Vagina (tissue), 2 donors: ENCODE measurements around the gene DDI2. TPM values are rescaled to one million over a fixed set of nuclear protein-coding genes. Genes with fewer than 3 reads are reported as not detected.

Source experiments
- DNase-seq, 2 donors: peaks; one replicate each; pipeline ENCODE4 v3.0.0-alpha.2; 2017; ENCODE audit errors: extremely low spot score in 2 of 2
- H3K27ac ChIP-seq: fragments of 200-600 bp; sonication (generic); one replicate; pipeline ENCODE4 v1.5.1; 2019
- H3K27me3 ChIP-seq: fragments of 200-600 bp; sonication (generic); one replicate; pipeline ENCODE4 v1.5.1; 2019
- H3K36me3 ChIP-seq, 2 donors: fragments of 200-600 bp; sonication (generic); one replicate each; pipeline ENCODE4 v1.5.1; 2017 to 2019
- H3K4me1 ChIP-seq: fragments of 200-600 bp; sonication (generic); one replicate; pipeline ENCODE4 v1.5.1; 2019
- H3K4me3 ChIP-seq, 2 donors: fragments of 200-600 bp; sonication (generic); 1 replicate in 1 of 2; 2 replicates in 1 of 2; pipeline ENCODE4 v1.5.1; 2016 to 2019
- H3K9me3 ChIP-seq: fragments of 200-600 bp; sonication (generic); one replicate; pipeline ENCODE4 v1.5.1; 2019
- POLR2A ChIP-seq, 2 donors: fragments of 450-650 bp; IDR thresholded peaks; one replicate each; pipeline ENCODE4 v1.6.1; 2017; ENCODE audit warnings: antibody characterized with exemption in 2 of 2, mild to moderate bottlenecking in 2 of 2, moderate library complexity in 2 of 2
- POLR2AphosphoS5 ChIP-seq, 2 donors: sonication (generic); formaldehyde crosslinking; IDR thresholded peaks; one replicate each; pipeline ENCODE4 v1.9.0; 2017; ENCODE audit warnings: antibody characterized with exemption in 2 of 2, mild to moderate bottlenecking in 2 of 2, low read depth in 1 of 2; ENCODE audit not compliant: insufficient read depth in 1 of 2
- intact Hi-C: fragments of 100-400 bp; cut with DNase I; formaldehyde crosslinking; loops from one replicate; pipeline ENCODE4 v1.15.1; 2023
- total RNA-seq: library from RNA; depleted of rRNA; stranded (reverse); fragments of >200 nt; gene quantifications from one replicate; pipeline ENCODE4 v1.2.3, GENCODE V29; 2016
- TF ChIP-seq, protein P1 (sequence below), 3 experiments: fragments of 450-650 bp in 2 of 3; fragments of 200-600 bp in 1 of 3; sonication (generic) in 1 of 3; IDR thresholded peaks; one replicate each; pipeline ENCODE4 v1.5.1; 2017 to 2019; ENCODE audit warnings: antibody characterized with exemption in 3 of 3, mild to moderate bottlenecking in 2 of 3, moderate library complexity in 2 of 3

Gene DDI2
- total RNA-seq, 1 donor from 2014 or later, result 59.2 TPM

DNA sequence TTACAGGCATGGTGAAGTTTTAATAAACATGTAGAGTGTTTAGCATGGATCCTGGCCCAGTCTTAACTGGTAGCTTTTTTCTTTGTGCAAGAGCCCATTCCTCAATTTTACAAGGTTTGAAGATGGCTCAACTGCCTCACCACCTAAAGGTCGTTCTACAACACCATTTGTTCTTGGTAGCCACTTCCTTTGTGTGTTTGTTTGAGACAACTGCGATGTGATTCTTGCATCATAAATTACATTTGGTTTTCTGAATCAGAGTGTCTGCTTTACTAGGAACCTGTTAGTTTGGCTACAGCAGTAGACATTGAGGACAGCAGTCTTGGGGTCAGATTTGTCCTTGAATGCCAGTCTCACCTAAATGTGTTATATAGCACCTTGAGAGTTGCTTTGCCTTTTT lies 70.2 kb downstream of the DDI2 start:
- Histone ChIP-seq H3K27ac (no peak overlapping the region), H3K9me3 (no peaks in the 10 kb centered on the region), H3K4me1 (peaks cover 58% of the 10 kb centered on the region), H3K4me3 (no peak overlapping the region), H3K27me3 (no peaks in the 10 kb centered on the region), H3K36me3 (no peaks in the 10 kb centered on the region)
- no peak for TF ChIP-seq POLR2A (IDR thresholded peaks at IDR 0.05)
- intact Hi-C loops, result no loop called here
- no peak for DNase-seq

DNA sequence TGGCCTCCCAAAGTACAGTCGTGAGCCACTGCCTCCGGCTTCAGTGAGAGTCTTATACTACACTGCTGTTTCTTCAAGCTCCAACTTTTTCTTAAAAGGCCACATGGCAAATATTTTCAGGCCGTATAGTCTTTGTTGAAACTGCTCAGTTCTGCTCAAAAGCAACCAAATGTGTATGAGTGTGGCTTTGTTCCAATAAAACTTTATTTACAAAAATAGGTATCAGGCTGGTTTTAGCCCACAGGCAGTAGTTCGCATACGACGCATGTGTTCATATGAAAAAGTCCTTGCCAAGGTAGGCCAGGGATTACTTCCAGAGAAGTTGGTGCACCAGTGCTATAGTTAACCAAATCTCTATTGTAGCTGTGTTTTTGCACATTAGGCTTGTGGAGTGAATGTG lies 73.1 kb downstream of the DDI2 start:
- H3K27ac ChIP-seq, result no peak overlapping the region

DNA sequence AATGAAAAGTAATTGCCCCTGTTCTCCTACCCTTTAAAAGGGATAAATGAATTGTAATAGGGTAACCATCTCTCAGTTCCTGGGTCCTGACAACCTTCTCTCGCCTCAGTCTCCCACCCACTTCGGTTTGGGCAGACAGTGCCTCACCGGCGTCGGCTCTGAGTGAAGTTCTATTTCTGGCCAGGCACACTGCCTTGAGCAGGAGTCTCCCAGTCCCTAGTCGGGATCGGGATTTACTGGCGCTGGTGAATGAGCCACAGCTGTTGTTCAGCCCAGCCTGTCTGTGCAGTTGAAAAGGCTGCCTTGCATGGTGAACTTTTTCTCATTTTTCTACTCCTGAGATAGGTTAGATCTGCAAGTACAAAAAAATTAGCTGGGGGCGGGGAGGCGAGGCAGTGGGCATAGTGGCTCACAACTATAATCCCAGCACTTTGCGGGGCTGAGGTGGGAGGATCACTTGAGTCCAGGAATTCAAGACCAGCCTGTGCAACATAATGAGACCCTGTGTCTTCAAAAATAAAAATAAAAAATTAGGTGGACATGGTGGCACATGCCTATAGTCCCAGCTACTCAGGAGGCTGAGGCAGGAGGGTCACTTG lies 74.3 kb downstream of the DDI2 start:
- Histone ChIP-seq H3K36me3 (no peaks in the 10 kb centered on the region), H3K4me3 (no peak overlapping the region), H3K27me3 (no peaks in the 10 kb centered on the region), H3K9me3 (no peaks in the 10 kb centered on the region), H3K27ac (peak overlapping the region; percentile 39), H3K4me1 (peaks cover 60% of the 10 kb centered on the region)
- intact Hi-C loops, result no loop called here
- TF ChIP-seq POLR2A (IDR thresholded peaks at IDR 0.05) (no peak), POLR2AphosphoS5 (IDR thresholded peaks at IDR 0.05; ENCODE audit: insufficient read depth in 1 of 2, low read depth in 1 of 2) (no peak)
- TF ChIP-seq, protein P1, sequence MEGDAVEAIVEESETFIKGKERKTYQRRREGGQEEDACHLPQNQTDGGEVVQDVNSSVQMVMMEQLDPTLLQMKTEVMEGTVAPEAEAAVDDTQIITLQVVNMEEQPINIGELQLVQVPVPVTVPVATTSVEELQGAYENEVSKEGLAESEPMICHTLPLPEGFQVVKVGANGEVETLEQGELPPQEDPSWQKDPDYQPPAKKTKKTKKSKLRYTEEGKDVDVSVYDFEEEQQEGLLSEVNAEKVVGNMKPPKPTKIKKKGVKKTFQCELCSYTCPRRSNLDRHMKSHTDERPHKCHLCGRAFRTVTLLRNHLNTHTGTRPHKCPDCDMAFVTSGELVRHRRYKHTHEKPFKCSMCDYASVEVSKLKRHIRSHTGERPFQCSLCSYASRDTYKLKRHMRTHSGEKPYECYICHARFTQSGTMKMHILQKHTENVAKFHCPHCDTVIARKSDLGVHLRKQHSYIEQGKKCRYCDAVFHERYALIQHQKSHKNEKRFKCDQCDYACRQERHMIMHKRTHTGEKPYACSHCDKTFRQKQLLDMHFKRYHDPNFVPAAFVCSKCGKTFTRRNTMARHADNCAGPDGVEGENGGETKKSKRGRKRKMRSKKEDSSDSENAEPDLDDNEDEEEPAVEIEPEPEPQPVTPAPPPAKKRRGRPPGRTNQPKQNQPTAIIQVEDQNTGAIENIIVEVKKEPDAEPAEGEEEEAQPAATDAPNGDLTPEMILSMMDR (IDR thresholded peaks at IDR 0.05), result no peak
- DNase-seq, result no peak

More for the DNA sequence above, 73.1 kb downstream of the DDI2 start:
- Histone ChIP-seq H3K9me3 (no peaks in the 10 kb centered on the region), H3K27me3 (no peaks in the 10 kb centered on the region), H3K4me3 (no peak overlapping the region), H3K36me3 (no peaks in the 10 kb centered on the region), H3K4me1 (peaks cover 65% of the 10 kb centered on the region)
- TF ChIP-seq POLR2A (IDR thresholded peaks at IDR 0.05), result no peak
- TF ChIP-seq, protein P1 (IDR thresholded peaks at IDR 0.05), result no peak
- no peak for TF ChIP-seq POLR2AphosphoS5 (IDR thresholded peaks at IDR 0.05; ENCODE audit: insufficient read depth in 1 of 2, low read depth in 1 of 2)
- intact Hi-C loops, result no loop called here
- DNase-seq, result no peak

DNA sequence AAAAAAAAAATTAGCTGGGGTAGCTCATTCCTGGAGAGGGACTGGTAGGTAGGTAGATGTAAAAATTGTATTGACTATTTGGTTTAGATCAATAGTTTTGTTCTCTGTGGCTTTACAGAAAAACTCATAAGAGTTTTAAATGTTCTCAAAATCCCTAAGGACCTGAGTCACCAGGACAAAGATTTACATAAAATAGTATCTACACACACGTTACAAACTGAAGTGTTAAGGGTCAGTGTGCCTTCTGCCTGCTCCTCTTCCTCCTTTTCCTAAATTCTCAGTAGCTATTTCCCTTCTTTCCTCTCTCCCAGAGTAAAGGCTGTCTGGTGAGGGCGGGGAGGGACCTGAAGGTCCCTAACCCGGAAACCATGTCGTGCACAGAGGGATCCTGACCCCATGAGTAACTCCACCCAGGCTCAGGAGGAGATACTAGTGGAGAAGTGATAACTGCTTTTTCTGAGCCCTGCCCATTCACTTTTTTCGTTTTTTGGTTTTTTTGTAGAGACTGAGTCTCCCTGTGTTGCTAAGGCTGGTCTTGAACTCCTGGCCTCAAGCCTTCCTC lies 74.9 kb downstream of the DDI2 start:
- Histone ChIP-seq H3K27me3 (no peaks in the 10 kb centered on the region), H3K4me3 (no peak overlapping the region), H3K27ac (peak overlapping the region; percentile 39), H3K9me3 (no peaks in the 10 kb centered on the region), H3K36me3 (no peaks in the 10 kb centered on the region), H3K4me1 (peaks cover 58% of the 10 kb centered on the region)
- no peak for DNase-seq
- TF ChIP-seq POLR2AphosphoS5 (IDR thresholded peaks at IDR 0.05; ENCODE audit: insufficient read depth in 1 of 2, low read depth in 1 of 2) (no peak), POLR2A (IDR thresholded peaks at IDR 0.05) (no peak)
- TF ChIP-seq, protein P1 (IDR thresholded peaks at IDR 0.05), result no peak
- intact Hi-C loops, result no loop called here

DNA sequence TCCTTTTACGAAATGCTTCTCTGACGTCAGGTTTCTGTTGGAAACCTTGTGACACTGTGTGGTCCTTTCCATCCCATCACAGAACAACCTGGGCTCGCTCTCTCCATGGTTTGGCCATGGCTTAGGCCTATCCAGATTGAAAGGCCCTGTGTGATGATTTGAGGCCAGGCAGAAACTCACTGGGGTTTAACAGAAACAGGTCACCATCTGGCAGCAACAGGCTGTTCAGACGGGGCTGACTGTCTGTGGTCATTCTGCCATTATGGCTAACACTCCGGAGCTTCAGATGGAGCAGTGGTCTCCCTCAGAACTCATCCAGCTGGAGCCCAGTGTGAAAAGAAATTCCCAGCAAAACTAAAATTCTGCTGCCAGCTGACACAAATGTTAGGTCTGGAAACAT lies 76.1 kb downstream of the DDI2 start:
- Histone ChIP-seq H3K27me3 (no peaks in the 10 kb centered on the region), H3K4me3 (no peak overlapping the region), H3K27ac (no peak overlapping the region), H3K36me3 (no peaks in the 10 kb centered on the region), H3K9me3 (no peaks in the 10 kb centered on the region), H3K4me1 (peaks cover 50% of the 10 kb centered on the region)
- DNase-seq, result no peak
- TF ChIP-seq, protein P1 (IDR thresholded peaks at IDR 0.05), result no peak
- TF ChIP-seq POLR2A (IDR thresholded peaks at IDR 0.05), result no peak
- no peak for TF ChIP-seq POLR2AphosphoS5 (IDR thresholded peaks at IDR 0.05; ENCODE audit: insufficient read depth in 1 of 2, low read depth in 1 of 2)
- intact Hi-C loops, result no loop called here
